T47D (cell line): ENCODE results near the gene KLHL29.

Source experiments
- DNase-seq, 2 experiments: peaks; one replicate each; pipeline versions ENCODE4 v3.0.0 to v3.0.0-alpha.2; 2011 to 2012; ENCODE audit warnings: low read depth in 1 of 2, low spot score in 1 of 2
- JUND ChIP-seq: IDR thresholded peaks from 2 replicates; pipeline ENCODE4 v1.6.1; 2012; ENCODE audit warnings: low read depth
- in situ Hi-C: cut with HindIII; loops from 2 replicates; pipeline ENCODE4 v1.10.0; 2016; ENCODE audit warnings: low sequenced_read_pairs, low pct_unique_long_range_greater_than_20kb

The KLHL29 gene

GRCh38 chr2:23412556-23413155 lies 27.7 kb downstream of the KLHL29 start:
- in situ Hi-C loops, result no loop called here
- DNase-seq, result no peak
- TF ChIP-seq JUND, result no peak

- no peak for TF ChIP-seq JUND
- no peak for DNase-seq
- in situ Hi-C loops, result no loop called here
Observed at GRCh38 chr2:23413641-23414040, 28.7 kb downstream of the KLHL29 start.

GRCh38 chr2:23414106-23414505 lies 29.1 kb downstream of the KLHL29 start:
- DNase-seq, result no peak
- TF ChIP-seq JUND, result no peak
- in situ Hi-C loops, result no loop called here

GRCh38 chr2:23414871-23415270 lies 29.9 kb downstream of the KLHL29 start:
- DNase-seq, result no peak
- TF ChIP-seq JUND, result no peak
- in situ Hi-C loops, result no loop called here

- no peak for TF ChIP-seq JUND
Observed at GRCh38 chr2:23417310-23417709, 32.3 kb downstream of the KLHL29 start.

GRCh38 chr2:23418056-23418455 lies 33.1 kb downstream of the KLHL29 start:
- in situ Hi-C loops, result no loop called here
- DNase-seq, result no peak
- no peak for TF ChIP-seq JUND

More at GRCh38 chr2:23417310-23417709, 32.3 kb downstream of the KLHL29 start:
- in situ Hi-C loops, result no loop called here
- DNase-seq, result no peak

GRCh38 chr2:23418461-23418911 lies 33.5 kb downstream of the KLHL29 start:
- DNase-seq, result no peak
- in situ Hi-C loops, result no loop called here
- TF ChIP-seq JUND, result no peak

- TF ChIP-seq JUND, result no peak
- no peak for DNase-seq
- in situ Hi-C loops, result no loop called here
Observed at GRCh38 chr2:23419171-23420090, 34.5 kb downstream of the KLHL29 start.

GRCh38 chr2:23420091-23420839 lies 35.3 kb downstream of the KLHL29 start:
- in situ Hi-C loops, result no loop called here
- TF ChIP-seq JUND, result no peak
- DNase-seq, result no peak

- DNase-seq, result no peak
- no peak for TF ChIP-seq JUND
- in situ Hi-C loops, result no loop called here
Observed at GRCh38 chr2:23420840-23421476, 36.0 kb downstream of the KLHL29 start.

- no peak for TF ChIP-seq JUND
- DNase-seq, result no peak
- in situ Hi-C loops, result no loop called here
Observed at GRCh38 chr2:23422089-23423061, 37.4 kb downstream of the KLHL29 start.
